ENCODE measurements around the gene DDIAS.
"Not testable (repeated sequence)": the region's sequence is repeated elsewhere in the genome, so short reads cannot be mapped to it uniquely, and the experiment has no call there.

DDIAS gene

DNA sequence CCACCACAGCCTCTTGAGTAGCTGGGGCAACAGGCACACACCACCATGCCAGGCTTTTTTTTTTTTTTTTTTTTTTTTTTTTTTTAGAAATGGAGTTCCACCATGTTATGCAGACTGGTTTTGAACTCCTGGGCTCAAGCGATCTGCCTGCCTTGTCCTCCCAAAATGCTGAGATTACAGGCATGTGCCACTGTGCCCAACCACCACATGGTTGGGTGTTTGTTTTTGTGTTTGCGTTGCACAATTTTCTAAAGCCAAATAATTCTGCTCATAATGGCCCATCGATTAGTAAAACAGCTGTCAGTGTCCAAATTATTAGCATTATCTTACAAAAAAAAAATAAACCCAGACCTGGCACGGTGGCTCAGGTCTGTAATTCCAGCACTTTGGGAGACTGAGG lies 65.8 kb downstream of the DDIAS start:
- DNase-seq (ENCODE audit: low read depth in 1 of 2, low spot score in 1 of 2): no peak

GRCh38 chr11:82969811-82970210 lies 68.3 kb downstream of the DDIAS start:
- DNase-seq (ENCODE audit: low read depth in 1 of 2, low spot score in 1 of 2): no peak

- DNase-seq (ENCODE audit: low read depth in 1 of 2, low spot score in 1 of 2): not testable (repeated sequence)
These were observed 69.1 kb downstream of the DDIAS start for GRCh38 chr11:82970507-82971083.

DNA sequence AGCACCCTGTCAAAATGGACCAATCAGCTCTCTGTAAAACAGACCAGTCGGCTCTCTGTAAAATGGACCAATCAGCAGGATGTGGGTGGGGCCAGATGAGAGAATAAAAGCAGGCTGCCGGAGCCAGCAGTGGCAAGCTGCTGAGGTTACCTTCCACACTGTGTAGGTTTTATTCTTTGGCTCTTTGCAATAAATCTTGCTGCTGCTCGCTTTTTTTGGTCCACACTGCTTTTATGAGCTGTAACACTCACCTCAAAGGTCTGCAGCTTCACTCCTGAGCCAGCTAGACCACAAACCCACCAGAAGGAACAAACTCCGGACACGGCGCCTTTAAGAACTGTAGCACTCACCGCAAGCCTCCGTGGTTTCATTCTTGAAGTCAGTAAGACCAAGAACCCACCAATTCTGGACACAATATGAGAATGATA lies 70.0 kb downstream of the DDIAS start:
- DNase-seq (ENCODE audit: low read depth in 1 of 2, low spot score in 1 of 2): not testable (repeated sequence)

GRCh38 chr11:82972103-82972502 lies 70.6 kb downstream of the DDIAS start:
- DNase-seq (ENCODE audit: low read depth in 1 of 2, low spot score in 1 of 2): no peak

DNA sequence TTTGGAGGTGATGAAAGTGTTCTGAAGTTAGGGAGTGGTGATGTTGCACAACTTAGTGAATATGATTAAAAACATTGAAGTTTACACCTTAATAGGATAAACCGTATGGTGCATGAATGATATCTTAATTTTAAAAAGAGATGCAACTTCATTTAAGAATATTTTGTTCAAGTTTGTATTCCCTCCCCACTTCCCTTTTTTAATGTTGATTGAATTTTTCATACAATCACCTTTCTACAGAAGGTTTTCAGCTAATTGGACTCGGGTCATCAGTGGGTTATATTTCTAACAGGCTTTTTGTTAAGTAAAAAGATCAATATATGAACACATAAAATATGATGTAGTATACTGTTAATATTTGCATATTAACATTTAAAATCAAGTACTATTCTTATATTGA lies 72.6 kb downstream of the DDIAS start:
- no peak for DNase-seq (ENCODE audit: low read depth in 1 of 2, low spot score in 1 of 2)

GRCh38 chr11:82974851-82975250 lies 73.3 kb downstream of the DDIAS start:
- DNase-seq (ENCODE audit: low read depth in 1 of 2, low spot score in 1 of 2): no peak

GRCh38 chr11:82975882-82976281 lies 74.3 kb downstream of the DDIAS start:
- no peak for DNase-seq (ENCODE audit: low read depth in 1 of 2, low spot score in 1 of 2)

DNA sequence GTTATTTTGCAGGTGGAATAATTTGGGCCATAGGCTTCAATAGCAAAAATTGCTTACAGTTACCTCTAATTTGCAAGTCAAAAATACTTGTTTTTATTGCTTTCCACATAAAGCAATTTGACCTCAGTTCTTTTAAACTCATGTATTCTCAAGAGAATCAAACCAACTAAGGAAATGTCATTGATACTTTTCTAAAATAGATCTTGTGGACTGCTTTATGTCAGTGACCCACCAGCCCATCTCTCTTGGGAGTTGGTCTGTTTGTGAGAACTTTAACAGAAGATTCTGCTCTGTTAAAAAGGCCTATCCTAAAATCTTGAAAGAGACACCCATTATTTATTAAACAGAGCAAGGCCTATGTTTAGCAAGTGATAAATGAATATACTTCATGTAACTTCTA lies 75.2 kb downstream of the DDIAS start:
- no peak for DNase-seq (ENCODE audit: low read depth in 1 of 2, low spot score in 1 of 2)

DNA sequence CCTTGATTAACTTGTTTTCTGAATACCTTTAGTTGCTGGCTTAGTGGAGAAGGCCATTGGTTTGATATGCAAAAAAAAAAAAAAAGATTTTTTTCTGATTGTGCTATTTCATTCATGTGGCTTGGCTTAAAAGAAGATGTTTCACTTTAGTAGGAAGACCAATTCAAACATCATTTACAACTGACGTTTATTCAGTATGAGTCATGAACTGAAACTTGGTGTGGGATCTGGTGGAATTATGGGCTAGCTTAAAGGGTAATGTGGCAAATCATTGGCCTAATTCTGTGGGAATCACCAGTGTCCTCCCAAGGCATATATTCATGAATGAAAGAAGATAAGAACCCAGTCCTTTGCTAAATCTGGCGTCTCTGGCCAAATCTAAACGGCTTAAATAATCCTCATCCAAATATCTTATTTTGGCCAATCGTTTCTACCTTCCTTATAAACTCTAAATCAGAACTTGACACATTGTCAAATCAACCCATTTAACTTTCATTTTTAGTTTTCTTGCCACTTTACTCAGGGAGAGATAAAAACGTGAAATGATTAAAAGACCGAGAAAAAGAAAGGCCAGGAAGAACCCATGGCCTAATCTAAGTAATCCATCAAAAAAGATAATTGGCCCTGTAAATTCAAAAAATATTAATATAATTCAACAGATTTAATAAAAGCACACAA lies 77.0 kb downstream of the DDIAS start:
- no peak for DNase-seq (ENCODE audit: low read depth in 1 of 2, low spot score in 1 of 2)

DNA sequence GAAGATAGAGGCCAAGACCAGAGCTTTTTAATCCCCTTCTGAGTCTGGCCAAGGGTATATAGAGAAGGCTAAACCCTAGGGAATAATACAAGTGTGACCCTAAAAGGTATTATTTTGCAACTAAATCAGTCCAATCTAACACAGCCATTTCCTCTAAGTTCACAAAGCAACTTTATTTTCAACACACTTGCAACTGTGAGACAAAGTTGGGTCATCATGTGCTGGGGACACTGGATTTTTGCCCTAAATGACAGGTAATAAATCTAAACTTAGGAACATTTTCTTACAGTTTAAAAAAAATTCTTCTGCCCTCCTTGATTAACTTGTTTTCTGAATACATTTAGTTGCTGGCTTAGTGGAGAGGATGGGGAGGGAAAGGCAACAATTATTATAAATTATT lies 78.3 kb downstream of the DDIAS start:
- no peak for DNase-seq (ENCODE audit: low read depth in 1 of 2, low spot score in 1 of 2)

DNA sequence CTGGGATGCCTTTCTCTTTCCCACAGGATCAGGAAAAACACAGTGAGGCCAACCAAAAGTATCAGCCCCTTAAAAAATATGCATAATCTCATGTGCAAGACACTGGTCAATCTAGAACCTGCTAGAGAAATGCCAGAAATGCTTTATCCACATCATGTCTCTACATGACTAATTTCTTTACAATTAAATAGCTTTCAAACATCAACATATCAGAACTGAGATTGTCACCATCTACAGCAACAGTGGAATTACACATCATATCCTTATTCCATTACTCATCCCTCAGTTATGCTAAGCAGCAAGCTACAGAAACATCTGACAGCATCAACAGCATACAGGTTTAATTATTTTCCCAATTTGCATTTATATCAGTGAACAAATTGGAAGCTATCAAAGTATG lies 78.8 kb downstream of the DDIAS start:
- DNase-seq (ENCODE audit: low read depth in 1 of 2, low spot score in 1 of 2): no peak

DNA sequence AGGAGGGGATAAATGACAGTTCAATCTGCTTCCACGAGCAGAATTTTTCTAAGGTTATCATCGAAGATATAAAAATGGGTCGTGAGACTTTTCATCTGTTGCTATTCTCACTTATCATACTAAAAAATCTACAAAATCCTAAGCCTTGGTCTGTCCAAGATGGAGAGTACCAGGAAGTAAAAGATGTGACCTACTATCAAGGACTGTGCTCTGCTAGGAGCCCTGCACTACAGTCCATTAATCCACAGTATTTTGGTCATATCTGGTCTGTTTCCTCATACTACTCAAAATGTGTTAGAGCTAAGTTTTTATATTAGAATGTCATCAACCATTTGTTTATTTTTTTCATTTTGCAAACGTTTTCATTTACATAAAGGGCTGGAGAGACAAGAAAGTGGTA lies 79.4 kb downstream of the DDIAS start:
- DNase-seq (ENCODE audit: low read depth in 1 of 2, low spot score in 1 of 2): no peak

- DNase-seq (ENCODE audit: low read depth in 1 of 2, low spot score in 1 of 2): no peak
These were observed 80.3 kb downstream of the DDIAS start for GRCh38 chr11:82981852-82982251.
